ENCODE data around the gene TMEM132E. TPM values are rescaled to one million over a fixed set of nuclear protein-coding genes. Genes with fewer than 3 reads are reported as not detected.

The TMEM132E gene
- total RNA-seq, 1 experiment from 2014 or later, result 0.42 TPM

DNA sequence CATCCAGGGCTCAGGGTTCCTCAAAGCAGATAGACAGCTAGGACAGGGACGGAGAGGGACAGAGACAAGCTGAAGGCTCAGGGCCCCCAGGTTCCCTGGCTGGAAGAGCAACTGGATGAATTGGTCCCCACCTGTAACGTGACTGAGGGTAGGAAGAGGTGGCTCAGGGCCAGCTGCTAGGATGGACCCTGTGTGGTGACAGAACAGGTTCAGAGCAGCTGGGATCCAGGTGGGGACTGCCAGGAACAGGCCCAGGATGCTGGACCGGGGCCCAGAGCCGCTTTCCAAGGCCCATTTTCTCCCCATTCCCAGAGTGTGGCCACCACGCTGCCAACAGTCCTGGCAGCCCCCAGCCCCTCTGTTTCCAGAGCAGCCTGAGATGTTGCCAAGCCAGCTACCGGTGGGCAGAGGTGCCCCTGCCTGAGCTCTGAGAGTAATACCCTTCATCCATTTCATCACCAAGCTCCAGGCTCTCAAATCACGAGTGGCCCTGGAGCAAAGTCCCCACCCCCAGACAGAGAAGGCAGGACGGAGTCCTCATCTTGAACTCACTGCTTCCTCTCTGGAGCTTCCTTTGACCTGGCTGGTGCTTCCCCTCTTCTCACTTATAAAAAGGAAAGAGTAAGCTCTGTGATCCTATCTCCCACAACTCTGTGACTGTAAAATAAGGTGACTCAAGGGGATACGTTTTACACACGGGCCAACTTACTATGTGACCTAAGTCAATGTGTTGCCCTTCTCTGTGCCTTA, 79.6 kb downstream of the TMEM132E start:
- no peaks in the 10 kb centered on the region; a peak in 1 of 7 replicates for H3K36me3 Mint-ChIP-seq (ENCODE audit: insufficient read depth in 1 of 3, low read depth in 3 of 3)
- Histone ChIP-seq H2AFZ (ENCODE audit: low read length) (no peak overlapping the region), H4K20me1 (ENCODE audit: control insufficient read depth, insufficient read depth, insufficient read length) (no peaks in the 10 kb centered on the region), H3K27me3 (ENCODE audit: insufficient read depth, low read length) (no peaks in the 10 kb centered on the region), H3K23me2 (ENCODE audit: insufficient read length, low read depth, low read length, poor library complexity, severe bottlenecking) (no peaks in the 10 kb centered on the region), H3K56ac (ENCODE audit: insufficient read length, low read depth, low read length) (no peak overlapping the region), H3K79me2 (ENCODE audit: insufficient read depth, low read length) (no peaks in the 10 kb centered on the region), H3K9ac (ENCODE audit: extremely low read depth, insufficient read length, low read length) (no peak overlapping the region), H3K23ac (ENCODE audit: insufficient read length, low read depth, low read length) (no peak overlapping the region), H3K4ac (ENCODE audit: low read depth, low read length) (no peak overlapping the region), H4K8ac (replicated peaks; ENCODE audit: insufficient read length, low read depth, low read length) (no peak overlapping the region), H3K4me2 (ENCODE audit: insufficient read depth, insufficient read length, low read length) (no peak overlapping the region), H4K5ac (ENCODE audit: insufficient read length, low read depth, low read length) (no peak overlapping the region), H3K79me1 (ENCODE audit: insufficient read depth, low read depth, low read length, poor library complexity, severe bottlenecking) (no peaks in the 10 kb centered on the region), H3K27ac (ENCODE audit: insufficient read length, low read depth, low read length) (no peak overlapping the region), H3K18ac (ENCODE audit: insufficient read length, low read depth, low read length) (no peak overlapping the region), H2BK5ac (ENCODE audit: insufficient read length, low read length) (no peak overlapping the region), H4K91ac (ENCODE audit: insufficient read length, low read depth, low read length) (no peak overlapping the region), H2BK15ac (ENCODE audit: low read depth, low read length) (no peak overlapping the region), H3K4me1 (ENCODE audit: insufficient read depth, low read length) (no peaks in the 10 kb centered on the region), H3K9me3 (ENCODE audit: control insufficient read depth, low read depth, low read length) (no peaks in the 10 kb centered on the region), H3K14ac (ENCODE audit: insufficient read depth, low read length) (no peak overlapping the region; the same call in 1 of the 2 replicates), H3T11ph (ENCODE audit: low read length) (no peak overlapping the region), H2BK120ac (ENCODE audit: low read depth, low read length, poor library complexity, severe bottlenecking) (no peak overlapping the region), H2BK20ac (ENCODE audit: low read depth, low read length, poor library complexity, severe bottlenecking) (no peak overlapping the region), H2AK5ac (ENCODE audit: insufficient read length, low read length) (no peak overlapping the region), H2BK12ac (ENCODE audit: insufficient read length, low read depth, low read length) (no peak overlapping the region)
- peaks cover 14% of the 10 kb centered on the region for H3K27me3 Mint-ChIP-seq (ENCODE audit: low read depth)
- no peak overlapping the region for H3K27ac Mint-ChIP-seq
- WGBS (ENCODE audit: extremely low coverage, insufficient read length, low lambda C conversion rate), result no CpG with 5 or more reads among the region's 10 CpGs
- DNase-seq, result no peak
- no peak for TF ChIP-seq CTCF (conservative IDR thresholded peaks at IDR 0.05)
- no peak overlapping the region for H3K4me3 Mint-ChIP-seq
- no peaks in the 10 kb centered on the region for H3K9me3 Mint-ChIP-seq
- H3K4me1 Mint-ChIP-seq, result peaks cover 4% of the 10 kb centered on the region in 2 experiments; a peak in 3 of 4 replicates
